GM19035 (cell line): ENCODE measurements around the gene EXD3.
A peak's percentile ranks its signal among the peaks of the same experiment; 100 is the strongest.
"Not testable (repeated sequence)": the region's sequence is repeated elsewhere in the genome, so short reads cannot be mapped to it uniquely, and the experiment has no call there.

Experiments used
- ATAC-seq: cut with Tn5 transposase; IDR thresholded peaks from one replicate; pipeline ENCODE4 v1.9.1; 2021; ENCODE audit not compliant: unreplicated experiment

Gene EXD3

DNA sequence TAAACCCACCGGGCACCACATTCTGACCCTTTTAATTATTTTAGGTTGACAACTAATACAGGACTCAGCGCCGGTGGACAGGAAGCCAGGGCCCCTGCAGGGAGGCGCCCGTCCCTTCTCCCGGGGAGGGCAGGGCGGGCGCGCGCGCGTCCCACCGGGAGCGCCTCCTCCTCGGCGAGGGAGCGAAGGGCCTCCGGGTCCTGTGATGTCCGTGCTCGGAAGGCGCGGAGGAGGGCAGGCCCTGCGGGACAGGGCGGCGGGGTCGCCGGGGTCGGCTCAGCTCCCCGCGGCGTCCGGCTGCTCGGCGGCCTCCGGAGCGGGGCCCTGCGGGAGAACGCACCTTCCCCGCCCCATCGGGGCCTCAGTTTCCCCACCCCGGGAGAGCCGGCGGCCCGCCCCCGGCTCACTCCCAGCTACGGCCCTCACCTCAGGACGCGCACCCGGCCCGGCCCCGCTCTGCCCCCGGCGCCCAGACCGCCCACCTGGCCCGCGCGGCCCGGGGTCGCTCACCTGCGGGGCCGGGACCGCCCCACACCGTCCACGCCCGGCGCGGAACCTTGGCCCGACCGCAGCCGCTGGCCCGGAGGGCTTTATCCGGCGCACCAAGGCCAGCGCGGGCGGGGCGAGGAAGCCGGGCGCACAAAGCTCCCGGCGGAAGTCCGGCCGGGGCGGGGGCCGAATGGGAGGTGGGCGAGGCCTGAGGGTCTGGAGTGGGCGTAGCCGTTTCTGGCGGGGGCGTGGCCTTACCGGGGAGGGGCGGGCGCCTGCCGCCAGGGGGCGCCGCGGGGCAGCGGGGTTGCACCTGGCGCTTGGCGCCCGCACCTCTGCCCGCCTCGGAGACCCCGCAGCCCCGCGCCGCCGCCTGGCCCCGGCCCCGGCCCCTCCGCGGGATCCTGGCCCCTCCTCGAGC is at the start of gene EXD3, which contains the start of gene NOXA1:
TSS of gene EXD3 (minus strand) at position 559 of the 910 bp plus-strand sequence. CDS start 27,805 bp downstream, outside the sequence.
TSS of gene NOXA1 (plus strand) at position 790 of the 910 bp plus-strand sequence. CDS start 137 bp downstream, outside the sequence.
- ATAC-seq: peak; percentile 85

GRCh38 chr9:137470785-137471184 is 47.8 kb upstream of the EXD3 start:
- ATAC-seq: no peak

- no peak for ATAC-seq
Measured at GRCh38 chr9:137467896-137468295, 44.9 kb upstream of the EXD3 start.

DNA sequence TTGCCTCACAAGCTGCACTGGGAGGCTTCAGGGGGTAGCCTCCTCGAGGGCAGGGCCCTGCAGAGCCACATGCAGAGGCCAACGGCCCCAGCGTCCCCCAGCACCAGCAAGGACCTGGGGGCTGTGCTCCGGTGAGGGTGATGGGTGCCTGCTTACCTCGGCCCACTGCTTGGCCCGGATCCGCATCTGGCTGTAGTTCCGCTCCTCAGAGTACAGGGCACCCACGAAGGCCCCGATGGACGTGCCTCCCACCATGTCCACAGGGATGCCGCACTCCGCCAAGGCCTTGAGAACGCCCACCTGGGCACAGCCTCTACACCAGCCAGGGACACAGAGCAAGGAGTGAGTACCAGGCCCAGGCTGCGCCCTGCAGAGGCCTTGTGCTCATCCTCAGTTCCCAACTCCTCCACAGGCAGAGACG is 44.2 kb upstream of the EXD3 start:
- no peak for ATAC-seq

GRCh38 chr9:137466389-137467085 is 43.6 kb upstream of the EXD3 start:
- ATAC-seq: not testable (repeated sequence)

DNA sequence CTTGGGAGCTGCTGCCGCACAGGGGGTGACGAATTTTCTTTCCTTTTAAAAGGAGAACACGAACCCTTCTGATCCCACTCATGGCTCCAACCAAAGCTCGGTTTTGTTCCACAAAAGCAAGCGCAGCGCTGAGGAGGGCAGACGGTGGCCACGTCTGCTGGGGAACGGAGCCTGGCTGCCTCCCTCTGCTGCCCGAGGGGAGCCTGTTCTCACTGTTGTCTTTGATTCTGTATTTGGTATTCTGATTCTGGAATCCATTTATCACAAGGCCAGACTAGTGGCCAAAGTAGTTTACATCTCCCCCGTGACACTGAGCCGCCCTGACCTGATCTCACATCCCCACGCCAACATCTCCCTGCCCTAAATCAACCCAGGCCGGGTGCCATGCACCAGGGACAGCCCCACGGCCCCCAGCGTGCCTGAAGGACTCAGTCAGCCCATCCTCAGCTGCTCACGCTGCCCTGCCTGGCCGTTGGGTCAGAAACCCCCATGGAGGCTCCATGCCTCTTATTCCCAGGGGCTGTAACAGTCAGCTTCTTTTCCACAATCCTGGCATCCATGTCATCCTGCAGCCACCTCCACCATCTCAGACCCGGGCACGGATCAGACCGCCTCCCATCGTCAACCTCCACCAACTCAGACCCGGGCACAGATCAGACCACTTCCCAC is 42.9 kb upstream of the EXD3 start:
- ATAC-seq: no peak

DNA sequence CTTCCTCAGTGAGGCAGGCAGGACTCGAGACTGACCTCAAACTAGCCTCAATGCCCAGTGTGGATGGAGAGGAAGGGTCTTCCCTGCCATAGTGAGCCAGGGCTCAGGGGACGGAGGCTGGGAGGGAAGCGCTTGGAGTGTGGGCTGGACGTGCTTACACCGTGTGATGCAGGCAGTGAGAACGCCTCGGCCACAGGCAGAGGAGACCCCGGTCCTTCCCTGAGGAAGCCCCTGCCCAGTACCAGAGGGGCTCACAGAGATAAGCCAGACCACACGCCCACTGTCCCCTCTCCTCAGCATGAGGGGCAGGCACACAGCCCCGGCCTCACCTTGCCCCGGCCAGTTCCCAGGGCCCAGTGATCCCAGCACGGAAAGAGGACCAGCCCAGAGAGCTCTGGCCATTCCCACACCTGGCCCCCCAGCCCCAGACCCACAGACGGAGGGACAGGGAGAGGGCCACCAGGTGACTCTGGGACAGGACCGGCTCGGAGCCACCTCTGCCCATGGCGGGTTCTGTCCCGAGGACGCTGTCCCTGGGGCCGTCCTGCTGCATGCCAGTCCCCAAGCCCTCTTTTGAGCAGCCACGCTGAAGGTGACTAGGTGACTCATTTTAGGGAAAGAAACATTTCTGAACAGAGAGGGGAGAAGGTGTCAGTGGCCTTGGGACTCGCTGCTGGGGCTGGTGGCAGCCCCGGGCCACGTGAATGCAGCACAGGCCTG is 42.2 kb upstream of the EXD3 start:
- ATAC-seq: no peak

GRCh38 chr9:137464291-137464999 is 41.5 kb upstream of the EXD3 start:
- no peak for ATAC-seq

- no peak for ATAC-seq
Measured at GRCh38 chr9:137463931-137464290, 40.9 kb upstream of the EXD3 start.

DNA sequence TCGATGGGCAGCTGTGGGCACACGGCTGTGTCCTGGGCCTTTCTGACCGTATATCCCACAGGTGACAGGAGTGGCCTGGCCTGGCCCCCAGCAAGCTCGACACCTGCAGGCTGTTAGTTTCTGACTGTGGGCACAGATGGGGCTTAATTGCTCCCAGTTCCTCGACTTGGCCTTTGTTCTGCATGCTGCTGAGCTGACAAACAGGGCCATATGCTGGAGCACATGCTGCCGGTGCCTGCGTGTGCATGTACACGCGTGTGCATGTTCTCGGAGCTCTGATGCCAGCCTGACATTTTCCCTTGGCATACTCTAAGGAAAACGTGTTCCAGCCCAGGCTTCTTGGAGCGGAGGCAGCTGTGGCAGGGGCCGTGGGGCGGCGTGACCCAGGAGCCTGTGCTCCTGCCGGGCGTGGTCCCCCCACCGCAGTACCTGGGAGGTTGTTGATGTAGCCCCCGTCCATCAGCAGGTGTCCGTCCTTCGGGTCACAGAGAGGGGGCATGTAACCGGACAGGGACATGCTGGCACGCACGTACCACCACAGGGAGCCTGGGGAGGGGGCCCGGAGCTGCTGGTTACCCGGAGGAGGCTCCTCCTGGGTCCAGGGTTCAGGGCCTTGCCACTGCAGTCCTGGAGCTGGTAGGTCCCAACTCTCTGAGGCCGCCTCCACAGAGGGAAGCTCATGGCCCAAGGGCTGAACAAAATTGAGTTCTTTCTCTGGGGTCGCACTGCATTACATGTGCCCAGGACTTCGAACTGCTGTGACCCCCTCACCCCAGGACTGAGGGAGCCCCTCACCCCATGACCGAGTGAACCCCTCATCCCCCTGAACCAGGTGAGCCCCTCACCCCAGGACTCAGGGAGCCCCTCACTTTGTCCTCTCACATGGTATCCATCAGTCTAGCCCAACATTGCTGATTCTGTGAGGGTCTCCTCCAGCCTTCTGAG is 40.3 kb upstream of the EXD3 start:
- ATAC-seq: no peak

DNA sequence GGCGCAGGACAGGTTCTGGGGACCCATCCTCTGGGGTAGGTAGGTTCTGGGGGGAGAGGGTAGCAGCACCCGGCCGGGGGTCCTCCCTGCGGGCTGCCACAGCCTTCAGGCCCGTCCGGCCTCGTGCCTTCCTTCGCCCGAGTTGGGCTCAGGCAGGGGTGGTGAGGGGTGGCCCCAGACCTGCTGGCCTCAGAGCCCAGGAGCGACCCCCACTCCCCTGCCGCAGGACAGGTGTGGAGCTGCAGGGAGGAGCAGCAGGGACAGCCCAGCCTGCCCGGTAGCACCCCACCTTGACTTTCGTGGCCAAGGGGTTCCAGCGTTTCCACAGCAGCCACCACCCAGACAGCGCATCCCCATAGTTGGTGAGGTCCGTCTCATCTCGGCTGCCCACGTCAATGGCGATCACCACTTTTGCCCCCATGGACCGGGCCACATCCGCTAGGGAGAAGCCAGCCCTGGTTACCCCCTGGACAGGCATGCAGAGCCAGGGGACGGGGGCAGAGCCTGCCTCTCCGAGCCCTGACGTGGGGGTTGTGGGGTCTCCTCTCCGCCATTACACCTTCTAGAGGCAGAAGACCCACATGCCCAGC is 39.5 kb upstream of the EXD3 start:
- ATAC-seq: no peak

DNA sequence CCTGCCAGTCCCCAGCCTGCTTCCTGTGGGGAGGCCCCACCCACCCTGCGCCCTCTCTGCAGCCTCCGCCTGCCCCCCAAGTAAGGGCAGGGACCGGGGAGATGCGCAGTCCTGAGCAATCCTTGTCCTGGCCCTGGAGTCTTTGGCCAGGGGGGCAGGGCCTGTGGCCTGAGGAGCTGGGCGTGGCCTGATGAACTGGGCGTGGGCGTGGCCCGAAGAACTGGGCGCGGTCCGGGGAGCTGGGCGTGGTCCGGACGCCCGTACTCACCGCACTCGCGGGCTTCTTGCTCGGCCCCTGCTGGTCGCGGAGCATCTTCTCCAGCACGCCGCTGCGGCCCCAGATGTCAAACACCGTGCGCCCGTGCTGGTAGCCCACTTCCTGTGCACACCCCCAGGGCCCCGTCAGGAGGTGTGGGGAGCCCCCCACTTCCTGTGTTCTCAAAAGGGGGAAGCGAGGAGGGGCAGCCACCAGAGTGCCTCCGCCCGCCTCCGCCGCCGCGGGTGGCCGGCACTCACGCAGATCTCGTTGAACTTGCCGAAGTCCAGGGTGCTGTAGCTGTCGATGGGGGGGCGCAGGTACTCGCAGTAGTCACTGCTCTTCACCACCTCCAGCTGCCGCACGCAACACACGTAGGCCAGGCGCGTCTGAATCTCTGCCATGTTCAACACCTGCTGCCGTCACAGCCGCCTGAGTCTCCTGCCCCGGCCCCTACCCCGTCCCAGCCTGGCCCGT is 38.9 kb upstream of the EXD3 start:
- ATAC-seq: no peak

DNA sequence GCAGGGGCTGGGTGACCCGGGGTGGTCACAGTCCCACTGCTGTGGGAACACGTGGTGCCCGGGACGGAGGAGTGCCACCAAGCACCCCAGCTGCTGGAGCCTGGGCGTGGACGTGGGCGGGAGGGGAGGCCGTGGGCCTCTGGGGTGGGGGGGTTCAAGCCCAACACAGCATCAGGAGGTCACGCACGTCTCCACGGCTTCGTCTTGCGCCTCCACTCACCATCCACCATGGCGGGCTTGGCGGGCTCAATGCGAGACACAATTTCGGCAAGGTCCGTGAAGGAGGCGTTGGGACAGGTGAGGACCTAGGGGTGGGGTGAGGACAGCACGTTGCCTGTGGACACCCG is 38.3 kb upstream of the EXD3 start:
- ATAC-seq: no peak

DNA sequence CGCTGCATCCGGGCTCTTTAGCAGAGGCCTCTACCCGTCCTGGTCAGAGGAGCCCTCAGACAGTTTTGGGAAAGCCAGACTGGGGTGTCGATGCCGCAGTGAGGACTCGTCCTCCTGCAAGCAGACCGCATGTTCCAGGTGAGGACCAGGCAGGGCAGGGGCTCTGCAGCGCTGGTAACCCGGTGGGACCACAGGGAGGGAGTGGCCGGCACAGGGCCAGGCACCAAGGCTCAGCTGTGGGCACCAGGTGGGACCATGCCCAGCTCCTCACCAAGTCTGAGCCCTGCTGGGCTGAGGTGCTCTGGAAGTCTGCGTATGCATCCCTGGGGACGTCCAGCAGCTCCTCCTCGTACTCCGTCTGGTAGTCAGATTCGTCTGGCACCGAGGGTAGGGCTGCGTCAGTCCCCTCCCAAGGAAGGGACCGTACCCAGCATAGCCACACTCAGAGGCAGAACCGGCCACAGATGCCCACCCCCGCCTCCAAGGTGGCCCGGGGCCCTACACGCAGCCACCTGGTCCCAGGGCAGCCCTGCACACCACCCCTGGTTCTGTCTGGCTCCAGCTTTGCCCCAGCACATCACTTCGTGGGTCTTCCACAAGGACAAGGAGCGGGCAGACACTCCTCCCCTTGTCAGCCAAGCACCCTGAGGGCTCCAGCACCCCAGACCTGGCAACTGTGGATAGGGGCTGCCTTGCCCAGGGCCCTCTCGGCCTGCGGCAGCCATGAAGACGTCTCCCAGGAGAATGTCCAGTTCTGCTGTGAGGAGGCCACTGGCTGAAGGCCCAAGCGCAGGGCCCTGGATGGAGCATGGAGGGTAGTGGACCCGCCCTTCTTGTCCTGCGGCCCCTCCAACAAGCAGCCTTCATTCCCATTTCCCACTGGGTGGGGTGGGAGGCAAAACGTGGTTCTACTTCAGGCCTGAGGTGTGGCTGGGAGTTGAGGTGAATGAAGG is 37.7 kb upstream of the EXD3 start:
- no peak for ATAC-seq

DNA sequence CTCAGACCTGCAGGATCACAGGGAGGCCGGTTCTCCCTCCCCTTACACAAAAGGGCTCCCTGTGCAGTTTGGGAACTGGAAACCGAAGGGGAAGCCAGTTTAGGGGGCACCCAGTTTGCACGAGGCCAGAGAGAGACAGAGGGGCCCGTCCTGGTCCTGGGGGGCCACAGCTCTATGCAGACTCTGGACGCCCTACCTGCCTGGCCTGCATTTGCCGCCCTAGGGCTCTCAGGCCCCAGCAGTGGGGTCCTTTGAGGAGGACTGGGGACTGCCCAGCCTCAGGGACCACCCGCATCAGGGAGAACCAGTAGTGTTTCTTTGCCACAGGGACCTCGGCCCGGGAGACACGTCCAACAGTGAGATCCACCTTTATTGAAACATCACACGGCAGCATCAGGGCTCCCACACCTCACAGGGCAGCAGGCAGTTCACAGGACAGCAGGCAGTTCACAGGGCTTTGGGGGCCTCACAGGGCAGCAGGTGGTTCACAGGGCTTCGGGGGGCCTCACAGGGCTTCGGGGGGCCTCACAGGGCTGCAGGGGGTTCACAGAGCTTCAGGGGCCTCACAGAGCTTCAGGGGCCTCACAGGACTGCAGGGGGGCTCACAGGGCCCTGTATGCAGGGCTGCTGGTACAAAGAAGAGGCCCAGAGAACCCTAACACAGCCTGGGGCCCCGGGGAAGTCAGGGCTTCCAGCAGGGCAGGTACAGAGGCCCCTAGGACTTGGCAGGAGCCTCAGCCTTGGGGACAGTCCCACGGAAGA is 36.8 kb upstream of the EXD3 start:
- ATAC-seq: no peak

- peak; percentile 75 for ATAC-seq
Measured at GRCh38 chr9:137459152-137459600, 36.2 kb upstream of the EXD3 start, which contains the start of gene NSMF. NSMF (minus strand) TSS chr9:137459334; CDS start chr9:137459102, 232 bp downstream.
